SK-N-SH (cell line): ENCODE results near the gene MT2A. TPM values are rescaled to one million over a fixed set of nuclear protein-coding genes. Genes with fewer than 3 reads are reported as not detected.

ENCODE experiments used
- CTCF ChIA-PET: fragments of 300-600, 350-600 bp; formaldehyde crosslinking; extraction: SDS; loops from one replicate; lab custom pipeline; 2021; lab: Yijun Ruan, JAX
- POLR2A ChIA-PET: fragments of 350-600 bp; sonication (Branson Sonifier 250); formaldehyde crosslinking; extraction: SDS; loops from one replicate; lab custom pipeline; 2020; ENCODE audit warnings: antibody characterized with exemption, inconsistent platforms; lab: Yijun Ruan, JAX
- DNase-seq: peaks from one replicate; pipeline ENCODE4 v3.0.0; 2012
- H2AFZ ChIP-seq: fragments of 200-600 bp; sonication (generic); 2 replicates; pipeline ENCODE4 v1.8.1; 2016; ENCODE audit warnings: antibody characterized with exemption, mild to moderate bottlenecking, low read depth
- H3F3A ChIP-seq: fragments of 200-600 bp; sonication (generic); replicated peaks from 2 replicates; pipeline ENCODE3; 2016; ENCODE audit warnings: antibody characterized with exemption, mild to moderate bottlenecking; ENCODE audit not compliant: insufficient read depth
- H3K27ac ChIP-seq, 2 experiments: fragments of 200-500 bp in 1 of 2; fragments of 200-600 bp in 1 of 2; sonication (Bioruptor generic) in 1 of 2; sonication (generic), shearing (Covaris generic) in 1 of 2; 2 replicates each; pipeline versions ENCODE4 v1.5.1 to v1.6.1; 2014 to 2016; ENCODE audit warnings: low read depth in 2 of 2, inconsistent platforms in 1 of 2, low read length in 1 of 2, mild to moderate bottlenecking in 1 of 2, mixed read lengths in 1 of 2
- H3K27me3 ChIP-seq: fragments of 200-600 bp; sonication (generic), shearing (Covaris generic); 2 replicates; pipeline ENCODE4 v1.6.1; 2016; ENCODE audit warnings: mixed run types; ENCODE audit not compliant: insufficient read depth
- H3K36me3 ChIP-seq, 2 experiments: fragments of 200-500 bp in 1 of 2; fragments of 200-600 bp in 1 of 2; sonication (Bioruptor generic) in 1 of 2; sonication (generic) in 1 of 2; replicated peaks in 1 of 2; 2 replicates each; pipeline versions ENCODE3 to v1.5.1; 2014 to 2016; ENCODE audit warnings: low read length in 1 of 2, mild to moderate bottlenecking in 1 of 2; ENCODE audit not compliant: insufficient read depth in 2 of 2, control insufficient read depth in 1 of 2
- H3K4me1 ChIP-seq, 2 experiments: fragments of 200-500 bp in 1 of 2; fragments of 200-600 bp in 1 of 2; sonication (Bioruptor generic) in 1 of 2; sonication (generic), shearing (Covaris generic) in 1 of 2; 2 replicates each; pipeline versions ENCODE4 v1.5.1 to v1.6.1; 2014 to 2016; ENCODE audit warnings: low read depth in 1 of 2, low read length in 1 of 2, mixed run types in 1 of 2; ENCODE audit not compliant: insufficient read depth in 2 of 2, control insufficient read depth in 1 of 2
- H3K4me2 ChIP-seq: fragments of 200-600 bp; sonication (generic), shearing (Covaris generic); 2 replicates; pipeline ENCODE4 v1.6.1; 2017; ENCODE audit warnings: mixed run types
- H3K4me3 ChIP-seq, 2 experiments: fragments of 200-500 bp in 1 of 2; fragments of 200-600 bp in 1 of 2; sonication (Bioruptor generic) in 1 of 2; sonication (generic), shearing (Covaris generic) in 1 of 2; 2 replicates each; pipeline versions ENCODE4 v1.5.1 to v1.8.1; 2014 to 2016; ENCODE audit warnings: low read depth in 2 of 2, inconsistent platforms in 1 of 2, low read length in 1 of 2, mild to moderate bottlenecking in 1 of 2, mixed read lengths in 1 of 2, moderate library complexity in 1 of 2
- H3K79me2 ChIP-seq: fragments of 200-600 bp; sonication (generic); 2 replicates; pipeline ENCODE4 v1.8.1; 2017; ENCODE audit warnings: mild to moderate bottlenecking; ENCODE audit not compliant: insufficient read depth
- H3K9ac ChIP-seq: fragments of 200-600 bp; sonication (generic); 2 replicates; pipeline ENCODE4 v1.6.1; 2017; ENCODE audit warnings: mixed run types
- H3K9me2 ChIP-seq: fragments of 200-600 bp; sonication (generic); 2 replicates; pipeline ENCODE4 v1.6.1; 2017; ENCODE audit warnings: mixed run types
- H3K9me3 ChIP-seq: fragments of 200-600 bp; sonication (generic); 2 replicates; pipeline ENCODE4 v1.6.1; 2017; ENCODE audit warnings: mixed run types, mild to moderate bottlenecking, moderate library complexity
- H4K20me1 ChIP-seq: fragments of 200-600 bp; sonication (generic); 2 replicates; pipeline ENCODE4 v1.6.1; 2017; ENCODE audit warnings: mild to moderate bottlenecking, mixed run types; ENCODE audit not compliant: insufficient read depth
- ELF1 ChIP-seq: IDR thresholded peaks from 2 replicates; pipeline ENCODE4 v1.4.0; 2012
- EZH2phosphoT487 ChIP-seq: fragments of 200-600 bp; sonication (generic); IDR thresholded peaks from 2 replicates; pipeline ENCODE4 v1.6.1; 2017; ENCODE audit warnings: low read depth, mixed run types, mild to moderate bottlenecking, antibody characterized with exemption, moderate library complexity, borderline replicate concordance
- FOXJ3 ChIP-seq: sonication (generic); formaldehyde crosslinking; IDR thresholded peaks from 2 replicates; pipeline ENCODE4 v1.5.1; 2020; ENCODE audit warnings: mild to moderate bottlenecking, missing genetic modification reagents
- FOXM1 ChIP-seq: IDR thresholded peaks from 2 replicates; pipeline ENCODE4 v1.4.0; 2012; ENCODE audit warnings: low read depth, mild to moderate bottlenecking
- RCOR1 ChIP-seq: fragments of 150-350 bp; IDR thresholded peaks from 2 replicates; pipeline ENCODE4 v1.6.1; 2017; ENCODE audit warnings: antibody characterized with exemption, low read length
- REST ChIP-seq: IDR thresholded peaks from 2 replicates; pipeline ENCODE4 v1.6.1; 2012; ENCODE audit warnings: mild to moderate bottlenecking, low read depth, low read length, moderate library complexity
- RXRA ChIP-seq: IDR thresholded peaks from 2 replicates; pipeline ENCODE4 v1.4.0; 2012; ENCODE audit warnings: low read depth, mild to moderate bottlenecking, borderline replicate concordance
- TCF12 ChIP-seq: IDR thresholded peaks from 2 replicates; pipeline ENCODE4 v1.4.0; 2012
- USF1 ChIP-seq: IDR thresholded peaks from 2 replicates; pipeline ENCODE4 v1.4.0; 2012; ENCODE audit warnings: low read depth, borderline replicate concordance
- USF2 ChIP-seq: fragments of 150-350 bp; IDR thresholded peaks from 2 replicates; pipeline ENCODE4 v1.6.1; 2017; ENCODE audit warnings: antibody characterized with exemption, low read length, low read depth, borderline replicate concordance
- YY1 ChIP-seq: IDR thresholded peaks from 2 replicates; pipeline ENCODE4 v1.4.0; 2012; ENCODE audit warnings: low read depth, mild to moderate bottlenecking
- ZBTB33 ChIP-seq: IDR thresholded peaks from 2 replicates; pipeline ENCODE4 v1.4.0; 2012; ENCODE audit warnings: low read depth, borderline replicate concordance
- WGBS: methylation state at CpG from one replicate; pipeline ENCODE4 v1.1.6; 2017; ENCODE audit warnings: low lambda C conversion rate; 5-methylcytosine and 5-hydroxymethylcytosine counted together
- polyA plus RNA-seq, 3 experiments: library from polyadenylated mRNA; depleted of rRNA; stranded (reverse); fragments of >200 nt; gene quantifications; 2 replicates each; pipeline ENCODE4 v1.2.3, GENCODE V29; 2012

Gene MT2A
- polyA plus RNA-seq, 1 of the 3 experiments (the other 2 are of a cell fraction) = 133 TPM

GRCh38 chr16:56588781-56589140, 19.6 kb upstream of the MT2A start:
- WGBS = 34% methylated on average over 9 of the region's 9 CpGs
- peak overlapping the region; percentile 49 to 74; a peak in 3 of 4 replicates for H3K4me3 ChIP-seq
- H3K27ac ChIP-seq = no peak overlapping the region
- DNase-seq = no peak
- no peaks in the 10 kb centered on the region for H3K9me2 ChIP-seq
- H3K27me3 ChIP-seq = no peaks in the 10 kb centered on the region; the same call in 1 of the 2 replicates
- H3F3A ChIP-seq = no peaks in the 10 kb centered on the region
- peak overlapping the region; percentile 93 for H3K4me2 ChIP-seq
- no peaks in the 10 kb centered on the region for H3K79me2 ChIP-seq
- no peak for TF ChIP-seq FOXM1
- no peak for TF ChIP-seq REST
- TF ChIP-seq YY1 = no peak
- no peak for TF ChIP-seq ELF1
- no peak for TF ChIP-seq RXRA
- TF ChIP-seq ZBTB33 = no peak
- TF ChIP-seq USF2 = no peak
- no peak for TF ChIP-seq RCOR1
- no peak for TF ChIP-seq USF1
- no peak for TF ChIP-seq FOXJ3
- TF ChIP-seq TCF12 = no peak
- TF ChIP-seq EZH2phosphoT487 = no peak
- TF ChIP-seq, all 33 proteins: peak for 0
- H3K36me3 ChIP-seq = no peaks in the 10 kb centered on the region
- peaks cover 0 to 8% of the 10 kb centered on the region in 2 experiments; a peak in 1 of 4 replicates for H3K4me1 ChIP-seq
- no peaks in the 10 kb centered on the region for H4K20me1 ChIP-seq
- POLR2A ChIA-PET = no interaction called here
- no peak overlapping the region for H2AFZ ChIP-seq
- no peak overlapping the region for H3K9ac ChIP-seq
- CTCF ChIA-PET = interaction anchor here (1.0 to 4.1 kb wide), 3 partner anchors 12 to 114 kb away, joined by 4 to 28 read pairs (median 5); no protein-coding TSS in a partner anchor
- H3K9me3 ChIP-seq = no peaks in the 10 kb centered on the region
